ENCODE measurements around the gene RPH3AL. TPM values are rescaled to one million over a fixed set of nuclear protein-coding genes. Genes with fewer than 3 reads are reported as not detected.

Gene RPH3AL
- total and polyA plus RNA-seq, 2 experiments from 2014 or later = 13.8 to 39.0 TPM

- no peak for DNase-seq (ENCODE audit: low read depth in 1 of 2, low spot score in 1 of 2)
- no peak for TF ChIP-seq CTCF (IDR thresholded peaks at IDR 0.05; ENCODE audit: low read depth, low read length)
- Histone ChIP-seq H3K4me3 (no peak overlapping the region), H3K9me3 (ENCODE audit: low read depth) (no peaks in the 10 kb centered on the region), H3K27me3 (no peaks in the 10 kb centered on the region), H3K4me1 (ENCODE audit: low read depth) (no peaks in the 10 kb centered on the region), H3K36me3 (no peaks in the 10 kb centered on the region), H3K27ac (no peak overlapping the region)
Observed at GRCh38 chr17:233473-233941, 119.1 kb downstream of the RPH3AL start.

- H3K36me3 ChIP-seq = no peaks in the 10 kb centered on the region
- H3K4me1 ChIP-seq (ENCODE audit: low read depth) = no peaks in the 10 kb centered on the region
- H3K27me3 ChIP-seq = no peaks in the 10 kb centered on the region
- H3K4me3 ChIP-seq = no peak overlapping the region
- no peak for DNase-seq (ENCODE audit: low read depth in 1 of 2, low spot score in 1 of 2)
- no peaks in the 10 kb centered on the region for H3K9me3 ChIP-seq (ENCODE audit: low read depth)
- TF ChIP-seq CTCF (IDR thresholded peaks at IDR 0.05; ENCODE audit: low read depth, low read length) = no peak
- H3K27ac ChIP-seq = no peak overlapping the region
Observed at GRCh38 chr17:231966-232807, 120.4 kb downstream of the RPH3AL start.

- Histone ChIP-seq H3K9me3 (ENCODE audit: low read depth) (no peaks in the 10 kb centered on the region), H3K4me1 (ENCODE audit: low read depth) (no peaks in the 10 kb centered on the region), H3K27ac (peak overlapping the region; percentile 32), H3K27me3 (no peaks in the 10 kb centered on the region), H3K36me3 (no peaks in the 10 kb centered on the region), H3K4me3 (no peak overlapping the region)
- TF ChIP-seq CTCF (IDR thresholded peaks at IDR 0.05; ENCODE audit: low read depth, low read length) = no peak
- no peak for DNase-seq (ENCODE audit: low read depth in 1 of 2, low spot score in 1 of 2)
Observed at GRCh38 chr17:231191-231965, 121.2 kb downstream of the RPH3AL start.

- Histone ChIP-seq H3K9me3 (ENCODE audit: low read depth) (no peaks in the 10 kb centered on the region), H3K4me1 (ENCODE audit: low read depth) (no peaks in the 10 kb centered on the region), H3K27ac (no peak overlapping the region), H3K4me3 (no peak overlapping the region), H3K27me3 (no peaks in the 10 kb centered on the region), H3K36me3 (no peaks in the 10 kb centered on the region)
- no peak for TF ChIP-seq CTCF (IDR thresholded peaks at IDR 0.05; ENCODE audit: low read depth, low read length)
- no peak for DNase-seq (ENCODE audit: low read depth in 1 of 2, low spot score in 1 of 2)
Observed at GRCh38 chr17:230395-230770, 122.2 kb downstream of the RPH3AL start.

GRCh38 chr17:229709-230394 is 122.8 kb downstream of the RPH3AL start:
- TF ChIP-seq CTCF (IDR thresholded peaks at IDR 0.05; ENCODE audit: low read depth, low read length) = no peak
- H3K9me3 ChIP-seq (ENCODE audit: low read depth) = no peaks in the 10 kb centered on the region
- H3K36me3 ChIP-seq = no peaks in the 10 kb centered on the region
- H3K4me1 ChIP-seq (ENCODE audit: low read depth) = no peaks in the 10 kb centered on the region
- DNase-seq (ENCODE audit: low read depth in 1 of 2, low spot score in 1 of 2) = no peak
- H3K27me3 ChIP-seq = no peaks in the 10 kb centered on the region
- H3K4me3 ChIP-seq = no peak overlapping the region
- no peak overlapping the region for H3K27ac ChIP-seq
